GM15510 (cell line): ENCODE data around the gene OSBP2.

Experiments used
- POLR2A ChIP-seq: IDR thresholded peaks from 3 replicates; pipeline ENCODE4 v1.6.1; 2011; ENCODE audit warnings: borderline replicate concordance; ENCODE audit not compliant: insufficient read length; ENCODE audit errors: extremely low read depth

OSBP2 gene

GRCh38 chr22:30774566-30774965 lies 79.9 kb downstream of the OSBP2 start:
- no peak for TF ChIP-seq POLR2A

DNA sequence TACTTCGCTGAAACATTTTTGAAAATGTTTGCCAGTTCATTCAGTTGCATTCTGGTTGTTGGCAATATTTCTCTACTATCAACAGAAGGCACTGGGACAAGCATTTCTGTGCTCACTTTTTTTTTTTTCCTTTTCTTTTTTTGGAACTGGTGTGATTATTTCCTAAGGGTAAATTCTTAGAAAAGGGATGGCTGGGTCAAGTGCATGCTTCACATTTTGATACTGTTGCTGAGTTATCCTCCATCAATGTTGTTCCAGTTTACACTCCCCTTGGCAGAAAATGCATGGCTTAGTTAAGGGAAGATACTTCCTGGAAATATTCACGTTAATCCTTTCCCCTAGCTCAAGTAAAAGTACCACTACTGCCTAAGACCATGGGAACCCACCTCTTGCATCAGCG lies 81.8 kb downstream of the OSBP2 start:
- no peak for TF ChIP-seq POLR2A

GRCh38 chr22:30777587-30777986 lies 82.9 kb downstream of the OSBP2 start:
- TF ChIP-seq POLR2A = no peak

GRCh38 chr22:30778261-30778660 lies 83.6 kb downstream of the OSBP2 start:
- no peak for TF ChIP-seq POLR2A

DNA sequence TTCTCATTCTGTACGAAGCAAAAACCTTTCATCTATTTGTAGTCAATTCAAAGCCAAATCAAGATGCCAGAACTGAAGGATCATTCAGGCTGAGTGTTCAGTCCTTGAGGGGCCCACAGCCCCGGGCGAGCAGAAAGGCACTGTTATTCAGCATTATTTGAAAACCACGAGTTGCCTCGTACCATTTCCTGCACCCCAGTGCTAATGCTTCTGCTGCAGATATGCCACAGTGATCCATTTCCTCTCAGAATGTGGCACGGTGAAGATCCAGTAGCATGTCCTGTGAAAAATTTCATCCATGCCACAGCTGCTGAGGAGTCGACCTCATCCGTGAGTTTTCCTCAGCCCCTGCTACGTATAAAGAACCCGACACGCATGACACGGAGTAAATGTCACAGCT lies 85.4 kb downstream of the OSBP2 start:
- no peak for TF ChIP-seq POLR2A

GRCh38 chr22:30781271-30781875 lies 86.7 kb downstream of the OSBP2 start:
- no peak for TF ChIP-seq POLR2A

- no peak for TF ChIP-seq POLR2A
Measured at GRCh38 chr22:30782613-30783012, 87.9 kb downstream of the OSBP2 start.

GRCh38 chr22:30783021-30783420 lies 88.3 kb downstream of the OSBP2 start:
- TF ChIP-seq POLR2A = no peak

- no peak for TF ChIP-seq POLR2A
Measured at GRCh38 chr22:30785527-30785926, 90.9 kb downstream of the OSBP2 start.

DNA sequence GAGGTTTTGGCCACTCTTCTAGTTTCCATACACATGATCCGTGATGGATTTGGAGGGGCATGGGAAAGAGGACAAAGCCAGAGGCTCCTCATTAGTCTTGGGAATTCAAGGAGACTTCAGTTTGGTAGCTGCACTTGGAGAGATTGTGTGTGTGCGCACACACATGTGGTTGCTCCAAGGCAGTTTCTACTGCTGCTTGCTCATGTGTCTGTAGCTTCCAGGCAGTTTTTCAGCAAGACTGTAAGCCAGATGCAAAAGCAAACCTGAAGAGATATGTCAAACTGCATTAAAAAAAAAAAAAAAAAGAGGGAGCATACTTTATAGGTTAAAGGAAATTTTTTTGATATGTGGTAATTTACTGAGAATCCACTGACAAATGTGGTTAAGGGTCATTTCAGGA lies 95.7 kb downstream of the OSBP2 start:
- no peak for TF ChIP-seq POLR2A

DNA sequence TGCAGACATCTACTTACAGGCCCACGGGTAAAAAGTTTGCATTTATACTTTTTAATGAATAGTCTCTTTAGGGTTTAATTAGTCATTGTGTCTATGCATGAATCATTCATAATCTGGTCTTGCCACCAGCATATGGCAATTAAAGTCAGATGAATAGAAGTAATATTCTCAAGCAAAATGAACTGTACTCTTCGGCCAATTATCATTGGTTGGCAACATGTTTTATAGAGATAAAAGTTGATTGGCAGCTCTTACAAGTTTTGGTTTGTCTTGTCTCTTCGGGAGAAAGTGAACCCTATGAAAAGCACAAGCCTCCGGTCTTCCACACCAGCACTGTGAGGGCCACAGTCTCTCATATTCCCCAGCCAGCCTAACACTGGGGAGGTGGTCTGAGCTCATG lies 97.8 kb downstream of the OSBP2 start:
- TF ChIP-seq POLR2A = no peak

- no peak for TF ChIP-seq POLR2A
Measured at GRCh38 chr22:30795118-30795517, 100.4 kb downstream of the OSBP2 start.

DNA sequence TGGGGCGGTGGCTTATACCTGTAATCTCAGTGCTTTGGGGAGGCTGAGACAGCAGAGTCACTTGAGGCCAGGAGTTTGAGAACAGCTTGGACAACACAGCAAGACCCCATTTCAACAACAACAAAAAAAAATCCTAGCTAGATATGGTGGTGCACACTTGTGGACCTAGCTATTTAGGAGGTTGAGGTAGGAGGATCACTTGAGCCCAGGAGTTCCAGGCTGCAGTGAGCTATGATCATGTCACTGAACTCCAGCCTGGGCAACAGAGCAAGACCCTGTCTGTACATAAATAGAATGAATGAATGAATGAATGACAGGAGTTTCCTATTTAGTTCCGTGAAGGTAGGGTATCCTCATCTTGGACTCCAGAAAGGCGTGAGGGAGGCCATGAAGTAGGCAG lies 107.0 kb downstream of the OSBP2 start:
- no peak for TF ChIP-seq POLR2A

DNA sequence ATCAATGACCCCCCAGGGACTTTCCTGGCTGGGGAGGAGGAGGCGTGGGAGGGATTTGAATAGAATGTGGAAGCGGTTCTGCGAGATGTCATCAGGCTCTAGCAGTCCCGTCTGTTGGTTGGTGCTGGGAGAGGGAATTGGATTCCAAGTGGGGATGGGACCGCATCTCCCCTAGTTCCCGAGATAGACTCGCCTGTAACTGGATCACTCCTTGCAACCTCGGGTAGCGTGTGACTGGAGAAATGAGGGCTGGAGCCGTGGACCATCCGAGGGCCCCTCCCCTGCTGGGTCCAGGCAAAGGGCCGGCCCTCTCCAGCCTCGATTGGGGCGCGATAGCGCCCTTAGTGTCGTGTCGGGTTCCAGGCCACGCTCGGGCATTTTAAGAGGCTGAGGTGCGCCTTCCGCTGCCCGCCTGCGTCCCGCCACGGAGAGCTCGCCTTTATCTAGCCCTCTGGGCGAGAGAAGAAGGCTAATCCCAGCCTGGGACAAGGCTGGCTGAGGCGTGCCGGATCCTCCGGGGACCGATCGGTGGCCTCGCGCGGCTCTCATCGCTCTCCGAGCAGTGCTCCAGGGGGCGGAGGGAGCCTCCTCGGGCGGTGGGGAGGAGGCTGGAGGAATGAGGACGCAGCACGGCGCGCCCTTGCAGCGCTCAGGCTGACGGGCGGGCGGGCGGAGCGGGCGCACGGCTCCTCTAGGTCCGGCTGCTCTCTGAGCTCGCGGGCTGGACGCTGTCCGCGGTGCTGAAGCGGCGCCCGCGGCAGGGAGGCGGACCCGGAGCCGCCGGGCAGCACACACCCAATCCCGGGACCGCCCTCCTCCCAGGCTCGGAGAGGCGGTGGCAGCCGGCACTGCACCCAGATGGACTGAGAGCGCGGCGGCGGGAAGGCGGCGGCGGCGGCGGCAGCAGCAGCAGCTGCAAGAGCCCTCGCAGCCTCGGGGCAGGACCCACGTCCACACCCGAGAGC lies 107.8 kb downstream of the OSBP2 start:
- no peak for TF ChIP-seq POLR2A

DNA sequence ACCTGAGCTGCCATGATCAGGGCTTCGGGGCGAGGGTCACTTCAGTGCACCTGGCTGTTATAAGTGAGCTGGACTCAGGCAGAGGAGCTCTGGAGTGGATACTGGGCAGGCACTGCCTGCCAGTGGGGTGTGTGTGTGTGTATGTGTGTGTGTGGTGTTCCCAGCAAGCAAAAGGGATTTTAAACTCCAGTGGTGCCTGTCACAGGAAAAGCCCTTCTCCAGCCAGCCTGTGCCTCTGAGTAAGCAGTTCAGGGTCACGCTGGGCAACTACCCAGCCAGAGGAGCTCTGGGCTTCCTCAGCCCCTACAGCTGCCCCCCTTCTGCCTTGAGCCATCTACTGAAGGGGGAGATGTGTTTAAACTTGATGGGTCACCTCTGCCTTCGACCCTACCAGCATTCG lies 109.0 kb downstream of the OSBP2 start:
- no peak for TF ChIP-seq POLR2A

GRCh38 chr22:30804626-30805025 lies 110.0 kb downstream of the OSBP2 start:
- TF ChIP-seq POLR2A = no peak
